IMR-90 (cell line): ENCODE measurements around the gene MUC5B. TPM values are rescaled to one million over a fixed set of nuclear protein-coding genes. Genes with fewer than 3 reads are reported as not detected.

Experiments
- ATAC-seq: fragments of 200-7000 bp; cut with Tn5 transposase; 2 replicates; pipeline ENCODE4 v1.9.1; 2020; ENCODE audit warnings: low read depth, mild to moderate bottlenecking, moderate library complexity
- BruUV-seq: library from RNA; stranded (reverse); fragments of 400-500 nt; replicated peaks from 2 replicates; lab custom pipeline; 2021; lab: Mats Ljungman, UMichigan
- CTCF ChIA-PET: fragments of 300-600 bp; formaldehyde crosslinking; extraction: SDS; loops from one replicate; lab custom pipeline; 2021; ENCODE audit warnings: antibody characterized with exemption; lab: Yijun Ruan, JAX
- POLR2A ChIA-PET: fragments of 300-600 bp; sonication (Branson Sonifier 250); formaldehyde crosslinking; loops from one replicate; lab custom pipeline; 2022; ENCODE audit warnings: antibody characterized with exemption; ENCODE audit not compliant: unreplicated experiment; lab: Charles Lee
- DNase-seq: peaks from one replicate; pipeline ENCODE4 v3.0.0; 2013
- H2AFZ ChIP-seq: replicated peaks from 2 replicates; pipeline ENCODE3; 2013; ENCODE audit warnings: low read length, mild to moderate bottlenecking; ENCODE audit not compliant: poor library complexity
- H2AK5ac ChIP-seq: 2 replicates; pipeline ENCODE4 v1.6.1; 2013; ENCODE audit warnings: low read depth, low read length, inconsistent platforms
- H2AK9ac ChIP-seq: replicated peaks from 2 replicates; pipeline ENCODE3; 2013; ENCODE audit warnings: mild to moderate bottlenecking, low read depth, low read length, moderate library complexity; ENCODE audit not compliant: poor library complexity
- H2BK120ac ChIP-seq: 2 replicates; pipeline ENCODE4 v1.6.1; 2013; ENCODE audit warnings: low read depth, low read length, inconsistent platforms
- H2BK15ac ChIP-seq: 3 replicates; pipeline ENCODE4 v1.6.1; 2013; ENCODE audit warnings: low read depth, low read length, inconsistent platforms
- H2BK20ac ChIP-seq: 2 replicates; pipeline ENCODE4 v1.6.1; 2013; ENCODE audit warnings: low read depth, mild to moderate bottlenecking, inconsistent platforms, low read length, moderate library complexity
- H2BK5ac ChIP-seq: 2 replicates; pipeline ENCODE4 v1.6.1; 2013; ENCODE audit warnings: mild to moderate bottlenecking, low read depth, low read length, inconsistent platforms; ENCODE audit not compliant: poor library complexity, severe bottlenecking
- H3K14ac ChIP-seq: replicated peaks from 2 replicates; pipeline ENCODE4 v1.6.1; 2013; ENCODE audit warnings: low read depth, low read length, inconsistent platforms
- H3K18ac ChIP-seq: 2 replicates; pipeline ENCODE4 v1.6.1; 2013; ENCODE audit warnings: low read depth, low read length, control low read depth
- H3K23ac ChIP-seq: 2 replicates; pipeline ENCODE4 v1.6.1; 2013; ENCODE audit warnings: low read depth, low read length, inconsistent platforms
- H3K27ac ChIP-seq: 2 replicates; pipeline ENCODE4 v1.5.1; 2013; ENCODE audit warnings: mild to moderate bottlenecking, control low read depth, low read length; ENCODE audit not compliant: insufficient read depth
- H3K27me3 ChIP-seq: 2 replicates; pipeline ENCODE4 v1.6.1; 2013; ENCODE audit warnings: low read length; ENCODE audit not compliant: control insufficient read depth, insufficient read depth
- H3K36me3 ChIP-seq: 2 replicates; pipeline ENCODE4 v1.6.1; 2013; ENCODE audit warnings: low read length, mixed read lengths; ENCODE audit not compliant: control insufficient read depth, insufficient read depth
- H3K4ac ChIP-seq: 2 replicates; pipeline ENCODE4 v1.6.1; 2013; ENCODE audit warnings: low read depth, low read length, inconsistent platforms
- H3K4me1 ChIP-seq: 2 replicates; pipeline ENCODE4 v1.6.1; 2013; ENCODE audit warnings: low read length, mixed read lengths; ENCODE audit not compliant: control insufficient read depth, insufficient read depth
- H3K4me2 ChIP-seq: 2 replicates; pipeline ENCODE4 v1.6.1; 2013; ENCODE audit warnings: low read depth, mild to moderate bottlenecking, control low read depth, low read length, moderate library complexity
- H3K4me3 ChIP-seq: 2 replicates; pipeline ENCODE4 v1.5.1; 2013; ENCODE audit warnings: low read depth, mild to moderate bottlenecking, control low read depth, low read length, moderate library complexity; ENCODE audit not compliant: insufficient read depth
- H3K56ac ChIP-seq: 2 replicates; pipeline ENCODE4 v1.6.1; 2013; ENCODE audit warnings: low read length, inconsistent platforms; ENCODE audit not compliant: insufficient read depth; ENCODE audit errors: extremely low read depth
- H3K79me1 ChIP-seq, 2 experiments: 2 replicates each; pipeline ENCODE4 v1.6.1; 2013; ENCODE audit warnings: low read length in 2 of 2, inconsistent platforms in 1 of 2, low read depth in 1 of 2
- H3K9ac ChIP-seq: 2 replicates; pipeline ENCODE4 v1.6.1; 2013; ENCODE audit warnings: low read depth, low read length, control low read depth
- H3K9me1 ChIP-seq: 2 replicates; pipeline ENCODE4 v1.6.1; 2013; ENCODE audit warnings: low read length, inconsistent platforms; ENCODE audit not compliant: insufficient read depth
- H3K9me3 ChIP-seq: 2 replicates; pipeline ENCODE4 v1.6.1; 2013; ENCODE audit warnings: low read length; ENCODE audit not compliant: control insufficient read depth, insufficient read depth
- H4K20me1 ChIP-seq: 2 replicates; pipeline ENCODE4 v1.6.1; 2013; ENCODE audit warnings: low read length, inconsistent platforms; ENCODE audit not compliant: insufficient read depth
- H4K5ac ChIP-seq: 2 replicates; pipeline ENCODE4 v1.6.1; 2013; ENCODE audit warnings: mild to moderate bottlenecking, low read depth, low read length, control low read depth
- H4K8ac ChIP-seq, 2 experiments: 2 replicates each; pipeline ENCODE4 v1.6.1; 2013; ENCODE audit warnings: low read depth in 2 of 2, low read length in 2 of 2, control low read depth in 1 of 2, inconsistent platforms in 1 of 2
- H4K91ac ChIP-seq: 2 replicates; pipeline ENCODE4 v1.6.1; 2013; ENCODE audit warnings: low read depth, low read length, inconsistent platforms; ENCODE audit not compliant: insufficient read depth
- FOS ChIP-seq: fragments of 150-350 bp; IDR thresholded peaks from 2 replicates; pipeline ENCODE4 v1.6.1; 2016; ENCODE audit warnings: low read depth, low read length
- MAFK ChIP-seq: IDR thresholded peaks from 2 replicates; pipeline ENCODE4 v1.6.1; 2012; ENCODE audit warnings: low read depth, low read length, improper control_type of control experiment
- WGBS, 2 experiments: methylation state at CpG; one replicate each; pipeline versions ENCODE4 v1.1.5 to v1.1.7; 2013; ENCODE audit warnings: missing lambda C conversion rate in 2 of 2; ENCODE audit not compliant: insufficient read length in 1 of 2; ENCODE audit errors: extremely low coverage in 2 of 2; 5-methylcytosine and 5-hydroxymethylcytosine counted together
- dilution Hi-C: fragments of 300-500 bp; cut with HindIII; formaldehyde crosslinking; loops from one replicate; pipeline ENCODE4 v1.14.3; 2018; ENCODE audit warnings: low sequenced_read_pairs; ENCODE audit not compliant: unreplicated experiment
- in situ Hi-C: fragments of 300-500 bp; cut with MboI; formaldehyde crosslinking; loops from 3 replicates; pipeline ENCODE4 v1.14.3; 2019; ENCODE audit warnings: low sequenced_read_pairs, inconsistent platforms, mixed read lengths
- intact Hi-C: fragments of 100-400 bp; cut with micrococcal nuclease; formaldehyde crosslinking; loops from 2 replicates; pipeline ENCODE4 v1.10.0; 2022
- polyA plus RNA-seq, 3 experiments: library from polyadenylated mRNA; depleted of rRNA; stranded (reverse); fragments of >200 nt; gene quantifications; 2 replicates each; pipeline ENCODE4 v1.2.3, GENCODE V29; 2012; ENCODE audit warnings: low replicate concordance in 1 of 3
- total RNA-seq: library from RNA; depleted of rRNA; stranded (reverse); fragments of >200 nt; gene quantifications from 2 replicates; pipeline ENCODE4 v1.2.3, GENCODE V29; 2012
- TF ChIP-seq, protein P1 (sequence below): conservative IDR thresholded peaks from 2 replicates; pipeline ENCODE4 v1.5.1; 2012; ENCODE audit warnings: mild to moderate bottlenecking, low read depth, low read length, improper control_type of control experiment

Gene MUC5B
- total and polyA plus RNA-seq, 2 of the 4 experiments (the other 2 are of a cell fraction) = not detected

DNA sequence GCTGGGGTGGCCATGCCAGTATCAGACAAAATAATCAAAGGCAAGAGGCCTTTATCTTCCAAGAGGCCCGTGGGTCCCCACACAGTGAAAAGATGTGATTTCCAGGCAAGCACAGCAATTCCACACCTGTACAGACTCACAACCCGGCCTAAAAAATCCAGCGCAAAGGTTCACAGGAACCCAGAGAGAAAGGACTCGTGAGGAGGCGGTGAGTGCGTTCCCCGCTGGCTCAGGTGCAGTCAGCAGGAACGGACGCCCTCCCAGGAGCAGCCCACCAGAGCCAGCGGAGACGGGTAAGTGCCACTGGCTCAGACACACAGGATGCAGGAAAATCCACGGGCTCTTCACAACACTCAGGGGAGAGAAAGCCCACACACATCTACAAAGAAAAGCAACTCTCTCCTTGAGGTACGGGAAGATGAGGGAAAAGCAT lies 82.2 kb downstream of the MUC5B start:
- ChIA-PET POLR2A (no interaction called here), CTCF (interaction anchor here (0.6 kb wide), 1 partner anchor 1884 kb away, joined by 4 read pairs; no protein-coding TSS in a partner anchor)
- H2BK120ac ChIP-seq = no peak overlapping the region
- H3K4me1 ChIP-seq = peaks cover 4% of the 10 kb centered on the region; the same call in 1 of the 2 replicates
- H3K4me3 ChIP-seq = no peak overlapping the region
- intact Hi-C loops (no loop called here), in situ Hi-C loops (no loop called here), dilution Hi-C loops (no loop called here)
- no peak overlapping the region for H2BK5ac ChIP-seq
- no peak overlapping the region for H3K9ac ChIP-seq
- no peak overlapping the region for H3K14ac ChIP-seq
- H3K27me3 ChIP-seq = no peaks in the 10 kb centered on the region
- H3K36me3 ChIP-seq = peaks cover 9% of the 10 kb centered on the region; the same call in 1 of the 2 replicates
- no peak overlapping the region for H3K27ac ChIP-seq
- no peak for ATAC-seq
- H3K56ac ChIP-seq = no peak overlapping the region
- no peak overlapping the region for H2BK15ac ChIP-seq
- H3K79me1 ChIP-seq = peaks cover 19 to 85% of the 10 kb centered on the region in 2 experiments
- no TSS peak for BruUV-seq
- H3K23ac ChIP-seq = no peak overlapping the region
- no peak overlapping the region for H3K4me2 ChIP-seq
- H4K91ac ChIP-seq = no peak overlapping the region
- DNase-seq = no peak
- 92% methylated on average over 5 of the region's 13 CpGs; no CpG with 5 or more reads in 1 of the 2 experiments for WGBS, 2 experiments
- peaks cover 10% of the 10 kb centered on the region for H3K9me1 ChIP-seq
- H3K9me3 ChIP-seq = no peaks in the 10 kb centered on the region
- TF ChIP-seq FOS = no peak
- TF ChIP-seq MAFK = no peak
- TF ChIP-seq, protein P1, sequence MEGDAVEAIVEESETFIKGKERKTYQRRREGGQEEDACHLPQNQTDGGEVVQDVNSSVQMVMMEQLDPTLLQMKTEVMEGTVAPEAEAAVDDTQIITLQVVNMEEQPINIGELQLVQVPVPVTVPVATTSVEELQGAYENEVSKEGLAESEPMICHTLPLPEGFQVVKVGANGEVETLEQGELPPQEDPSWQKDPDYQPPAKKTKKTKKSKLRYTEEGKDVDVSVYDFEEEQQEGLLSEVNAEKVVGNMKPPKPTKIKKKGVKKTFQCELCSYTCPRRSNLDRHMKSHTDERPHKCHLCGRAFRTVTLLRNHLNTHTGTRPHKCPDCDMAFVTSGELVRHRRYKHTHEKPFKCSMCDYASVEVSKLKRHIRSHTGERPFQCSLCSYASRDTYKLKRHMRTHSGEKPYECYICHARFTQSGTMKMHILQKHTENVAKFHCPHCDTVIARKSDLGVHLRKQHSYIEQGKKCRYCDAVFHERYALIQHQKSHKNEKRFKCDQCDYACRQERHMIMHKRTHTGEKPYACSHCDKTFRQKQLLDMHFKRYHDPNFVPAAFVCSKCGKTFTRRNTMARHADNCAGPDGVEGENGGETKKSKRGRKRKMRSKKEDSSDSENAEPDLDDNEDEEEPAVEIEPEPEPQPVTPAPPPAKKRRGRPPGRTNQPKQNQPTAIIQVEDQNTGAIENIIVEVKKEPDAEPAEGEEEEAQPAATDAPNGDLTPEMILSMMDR = no peak
- H3K4ac ChIP-seq = no peak overlapping the region
- no peak overlapping the region for H4K5ac ChIP-seq
- H2BK20ac ChIP-seq = no peak overlapping the region
- no peak overlapping the region for H3K18ac ChIP-seq
- peaks cover 84% of the 10 kb centered on the region for H4K20me1 ChIP-seq
- H4K8ac ChIP-seq = no peak overlapping the region
- no peak overlapping the region for H2AFZ ChIP-seq
- no peak overlapping the region for H2AK5ac ChIP-seq
- H2AK9ac ChIP-seq = no peak overlapping the region
